Omental fat pad (tissue), 4 donors: ENCODE results near the gene PKIG. TPM values are rescaled to one million over a fixed set of nuclear protein-coding genes. Genes with fewer than 3 reads are reported as not detected.
A peak's percentile ranks its signal among the peaks of the same experiment; 100 is the strongest.
"Not testable (repeated sequence)": the region's sequence is repeated elsewhere in the genome, so short reads cannot be mapped to it uniquely, and the experiment has no call there.

Experiments
- ATAC-seq: fragments of 150-250 bp; one replicate; pipeline ENCODE4 v1.9.1; 2016; ENCODE audit warnings: mild to moderate bottlenecking, moderate library complexity; ENCODE audit not compliant: low FRiP score
- DNase-seq: peaks from one replicate; pipeline ENCODE4 v3.0.0-alpha.2; 2019; ENCODE audit warnings: low spot score
- CTCF ChIP-seq, 3 donors: fragments of 450-650 bp; IDR thresholded peaks; one replicate each; pipeline ENCODE4 v1.5.1; 2016 to 2017; ENCODE audit warnings: antibody characterized with exemption in 3 of 3, mild to moderate bottlenecking in 3 of 3, moderate library complexity in 2 of 3
- total RNA-seq, 4 donors: library from RNA; depleted of rRNA; stranded (reverse); fragments of >200 nt; gene quantifications; one replicate each; pipeline ENCODE4 v1.1.0, GENCODE V29; 2016

PKIG gene
- total RNA-seq, 4 donors from 2014 or later, result 90.8 to 133 (median 118) TPM

GRCh38 chr20:44586289-44586911, 4.0 kb downstream of the PKIG start:
- ATAC-seq (peak; percentile 7), DNase-seq (no peak)
- no peak for TF ChIP-seq CTCF (IDR thresholded peaks at IDR 0.05)

- ATAC-seq (peak; percentile 17), DNase-seq (no peak)
- TF ChIP-seq CTCF (IDR thresholded peaks at IDR 0.05), result no peak
Measured at GRCh38 chr20:44587035-44587980, 4.9 kb downstream of the PKIG start.

- ATAC-seq, DNase-seq: not testable (repeated sequence)
Measured at GRCh38 chr20:44588321-44588720, 5.9 kb downstream of the PKIG start.

- ATAC-seq (no peak), DNase-seq (no peak)
- TF ChIP-seq CTCF (IDR thresholded peaks at IDR 0.05), result no peak
Measured at GRCh38 chr20:44589537-44589936, 7.2 kb downstream of the PKIG start.

GRCh38 chr20:44590980-44591778, 8.8 kb downstream of the PKIG start:
- DNase-seq, result no peak
- no peak for ATAC-seq
- TF ChIP-seq CTCF (IDR thresholded peaks at IDR 0.05), result no peak

- DNase-seq (peak; percentile 9), ATAC-seq (no peak)
- TF ChIP-seq CTCF (IDR thresholded peaks at IDR 0.05), result no peak
Measured at GRCh38 chr20:44592366-44592765, 10.0 kb downstream of the PKIG start.

GRCh38 chr20:44593751-44594150, 11.4 kb downstream of the PKIG start:
- TF ChIP-seq CTCF (IDR thresholded peaks at IDR 0.05), result no peak
- DNase-seq, result no peak
- ATAC-seq, result no peak
